IMR-90 (cell line): Measurements from ENCODE around the gene KLK12. TPM values are rescaled to one million over a fixed set of nuclear protein-coding genes. Genes with fewer than 3 reads are reported as not detected.

Source experiments
- ATAC-seq: fragments of 200-7000 bp; cut with Tn5 transposase; 2 replicates; pipeline ENCODE4 v1.9.1; 2020; ENCODE audit warnings: low read depth, mild to moderate bottlenecking, moderate library complexity
- BruUV-seq: library from RNA; stranded (reverse); fragments of 400-500 nt; replicated peaks from 2 replicates; lab custom pipeline; 2021; lab: Mats Ljungman, UMichigan
- CTCF ChIA-PET: fragments of 300-600 bp; formaldehyde crosslinking; extraction: SDS; loops from one replicate; lab custom pipeline; 2021; ENCODE audit warnings: antibody characterized with exemption; lab: Yijun Ruan, JAX
- POLR2A ChIA-PET: fragments of 300-600 bp; sonication (Branson Sonifier 250); formaldehyde crosslinking; loops from one replicate; lab custom pipeline; 2022; ENCODE audit warnings: antibody characterized with exemption; ENCODE audit not compliant: unreplicated experiment; lab: Charles Lee
- DNase-seq: peaks from one replicate; pipeline ENCODE4 v3.0.0; 2013
- H2AFZ ChIP-seq: replicated peaks from 2 replicates; pipeline ENCODE3; 2013; ENCODE audit warnings: low read length, mild to moderate bottlenecking; ENCODE audit not compliant: poor library complexity
- H2AK5ac ChIP-seq: 2 replicates; pipeline ENCODE4 v1.6.1; 2013; ENCODE audit warnings: low read depth, low read length, inconsistent platforms
- H2AK9ac ChIP-seq: replicated peaks from 2 replicates; pipeline ENCODE3; 2013; ENCODE audit warnings: mild to moderate bottlenecking, low read depth, low read length, moderate library complexity; ENCODE audit not compliant: poor library complexity
- H2BK120ac ChIP-seq: 2 replicates; pipeline ENCODE4 v1.6.1; 2013; ENCODE audit warnings: low read depth, low read length, inconsistent platforms
- H2BK15ac ChIP-seq: 3 replicates; pipeline ENCODE4 v1.6.1; 2013; ENCODE audit warnings: low read depth, low read length, inconsistent platforms
- H2BK20ac ChIP-seq: 2 replicates; pipeline ENCODE4 v1.6.1; 2013; ENCODE audit warnings: low read depth, mild to moderate bottlenecking, inconsistent platforms, low read length, moderate library complexity
- H2BK5ac ChIP-seq: 2 replicates; pipeline ENCODE4 v1.6.1; 2013; ENCODE audit warnings: mild to moderate bottlenecking, low read depth, low read length, inconsistent platforms; ENCODE audit not compliant: poor library complexity, severe bottlenecking
- H3K14ac ChIP-seq: replicated peaks from 2 replicates; pipeline ENCODE4 v1.6.1; 2013; ENCODE audit warnings: low read depth, low read length, inconsistent platforms
- H3K18ac ChIP-seq: 2 replicates; pipeline ENCODE4 v1.6.1; 2013; ENCODE audit warnings: low read depth, low read length, control low read depth
- H3K23ac ChIP-seq: 2 replicates; pipeline ENCODE4 v1.6.1; 2013; ENCODE audit warnings: low read depth, low read length, inconsistent platforms
- H3K27ac ChIP-seq: 2 replicates; pipeline ENCODE4 v1.5.1; 2013; ENCODE audit warnings: mild to moderate bottlenecking, control low read depth, low read length; ENCODE audit not compliant: insufficient read depth
- H3K27me3 ChIP-seq: 2 replicates; pipeline ENCODE4 v1.6.1; 2013; ENCODE audit warnings: low read length; ENCODE audit not compliant: control insufficient read depth, insufficient read depth
- H3K36me3 ChIP-seq: 2 replicates; pipeline ENCODE4 v1.6.1; 2013; ENCODE audit warnings: low read length, mixed read lengths; ENCODE audit not compliant: control insufficient read depth, insufficient read depth
- H3K4ac ChIP-seq: 2 replicates; pipeline ENCODE4 v1.6.1; 2013; ENCODE audit warnings: low read depth, low read length, inconsistent platforms
- H3K4me1 ChIP-seq: 2 replicates; pipeline ENCODE4 v1.6.1; 2013; ENCODE audit warnings: low read length, mixed read lengths; ENCODE audit not compliant: control insufficient read depth, insufficient read depth
- H3K4me2 ChIP-seq: 2 replicates; pipeline ENCODE4 v1.6.1; 2013; ENCODE audit warnings: low read depth, mild to moderate bottlenecking, control low read depth, low read length, moderate library complexity
- H3K4me3 ChIP-seq: 2 replicates; pipeline ENCODE4 v1.5.1; 2013; ENCODE audit warnings: low read depth, mild to moderate bottlenecking, control low read depth, low read length, moderate library complexity; ENCODE audit not compliant: insufficient read depth
- H3K56ac ChIP-seq: 2 replicates; pipeline ENCODE4 v1.6.1; 2013; ENCODE audit warnings: low read length, inconsistent platforms; ENCODE audit not compliant: insufficient read depth; ENCODE audit errors: extremely low read depth
- H3K79me1 ChIP-seq, 2 experiments: 2 replicates each; pipeline ENCODE4 v1.6.1; 2013; ENCODE audit warnings: low read length in 2 of 2, inconsistent platforms in 1 of 2, low read depth in 1 of 2
- H3K9ac ChIP-seq: 2 replicates; pipeline ENCODE4 v1.6.1; 2013; ENCODE audit warnings: low read depth, low read length, control low read depth
- H3K9me1 ChIP-seq: 2 replicates; pipeline ENCODE4 v1.6.1; 2013; ENCODE audit warnings: low read length, inconsistent platforms; ENCODE audit not compliant: insufficient read depth
- H3K9me3 ChIP-seq: 2 replicates; pipeline ENCODE4 v1.6.1; 2013; ENCODE audit warnings: low read length; ENCODE audit not compliant: control insufficient read depth, insufficient read depth
- H4K20me1 ChIP-seq: 2 replicates; pipeline ENCODE4 v1.6.1; 2013; ENCODE audit warnings: low read length, inconsistent platforms; ENCODE audit not compliant: insufficient read depth
- H4K5ac ChIP-seq: 2 replicates; pipeline ENCODE4 v1.6.1; 2013; ENCODE audit warnings: mild to moderate bottlenecking, low read depth, low read length, control low read depth
- H4K8ac ChIP-seq, 2 experiments: 2 replicates each; pipeline ENCODE4 v1.6.1; 2013; ENCODE audit warnings: low read depth in 2 of 2, low read length in 2 of 2, control low read depth in 1 of 2, inconsistent platforms in 1 of 2
- H4K91ac ChIP-seq: 2 replicates; pipeline ENCODE4 v1.6.1; 2013; ENCODE audit warnings: low read depth, low read length, inconsistent platforms; ENCODE audit not compliant: insufficient read depth
- MAZ ChIP-seq: IDR thresholded peaks from 2 replicates; pipeline ENCODE4 v1.6.1; 2012; ENCODE audit warnings: low read depth, mild to moderate bottlenecking, low read length, improper control_type of control experiment, moderate library complexity, borderline replicate concordance
- NFE2L2 ChIP-seq: fragments of 150-350 bp; IDR thresholded peaks from 2 replicates; pipeline ENCODE4 v1.6.1; 2016; ENCODE audit warnings: low read depth, mild to moderate bottlenecking, low read length
- WGBS, 2 experiments: methylation state at CpG; one replicate each; pipeline versions ENCODE4 v1.1.5 to v1.1.7; 2013; ENCODE audit warnings: missing lambda C conversion rate in 2 of 2; ENCODE audit not compliant: insufficient read length in 1 of 2; ENCODE audit errors: extremely low coverage in 2 of 2; 5-methylcytosine and 5-hydroxymethylcytosine counted together
- dilution Hi-C: fragments of 300-500 bp; cut with HindIII; formaldehyde crosslinking; loops from one replicate; pipeline ENCODE4 v1.14.3; 2018; ENCODE audit warnings: low sequenced_read_pairs; ENCODE audit not compliant: unreplicated experiment
- in situ Hi-C: fragments of 300-500 bp; cut with MboI; formaldehyde crosslinking; loops from 3 replicates; pipeline ENCODE4 v1.14.3; 2019; ENCODE audit warnings: low sequenced_read_pairs, inconsistent platforms, mixed read lengths
- intact Hi-C: fragments of 100-400 bp; cut with micrococcal nuclease; formaldehyde crosslinking; loops from 2 replicates; pipeline ENCODE4 v1.10.0; 2022
- polyA plus RNA-seq, 3 experiments: library from polyadenylated mRNA; depleted of rRNA; stranded (reverse); fragments of >200 nt; gene quantifications; 2 replicates each; pipeline ENCODE4 v1.2.3, GENCODE V29; 2012; ENCODE audit warnings: low replicate concordance in 1 of 3
- total RNA-seq: library from RNA; depleted of rRNA; stranded (reverse); fragments of >200 nt; gene quantifications from 2 replicates; pipeline ENCODE4 v1.2.3, GENCODE V29; 2012
- TF ChIP-seq, protein P1 (sequence below): fragments of 150-350 bp; IDR thresholded peaks from 2 replicates; pipeline ENCODE4 v1.6.1; 2016; ENCODE audit warnings: low read depth, mild to moderate bottlenecking, low read length, moderate library complexity, borderline replicate concordance

The KLK12 gene
- total and polyA plus RNA-seq, 2 of the 4 experiments (the other 2 are of a cell fraction): not detected

DNA sequence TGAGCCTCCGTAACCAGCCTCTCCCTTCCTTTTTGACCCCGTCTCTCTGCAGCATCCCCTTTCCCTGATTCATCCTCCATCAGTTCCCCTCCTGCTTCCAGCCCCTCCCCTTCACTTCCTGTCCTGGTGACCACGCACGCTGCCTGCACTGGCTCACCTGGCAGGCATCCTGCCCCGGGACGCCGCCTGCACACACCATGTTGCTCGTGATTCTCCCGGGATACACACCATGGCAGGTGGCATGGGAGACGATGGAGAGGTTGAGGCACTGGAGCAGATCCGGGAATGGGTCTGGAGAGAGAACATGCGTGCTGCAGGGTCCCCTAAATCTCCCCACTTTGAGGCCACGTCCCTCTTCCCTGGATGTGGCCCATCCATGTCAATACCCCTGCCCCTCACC is 4.2 kb downstream of the KLK12 start:
- Histone ChIP-seq H3K23ac (no peak overlapping the region), H3K4me3 (no peak overlapping the region), H4K91ac (no peak overlapping the region), H2AK5ac (no peak overlapping the region), H3K36me3 (no peaks in the 10 kb centered on the region), H3K27me3 (no peaks in the 10 kb centered on the region), H3K4ac (no peak overlapping the region), H2BK5ac (no peak overlapping the region), H3K56ac (no peak overlapping the region), H4K5ac (no peak overlapping the region), H2AK9ac (no peak overlapping the region), H2BK120ac (no peak overlapping the region), H3K4me1 (no peaks in the 10 kb centered on the region), H3K9ac (no peak overlapping the region), H3K9me1 (no peaks in the 10 kb centered on the region), H4K20me1 (no peaks in the 10 kb centered on the region), H3K14ac (no peak overlapping the region), H3K18ac (no peak overlapping the region), H2BK15ac (no peak overlapping the region), H2AFZ (no peak overlapping the region), H3K9me3 (peaks cover 8% of the 10 kb centered on the region; the same call in 1 of the 2 replicates), H3K4me2 (no peak overlapping the region), H4K8ac (no peak overlapping the region), H3K79me1 (no peaks in the 10 kb centered on the region), H3K27ac (no peak overlapping the region), H2BK20ac (no peak overlapping the region)
- 90% methylated on average over 7 of the region's 13 CpGs; no CpG with 5 or more reads in 1 of the 2 experiments for WGBS, 2 experiments
- intact Hi-C loops: no loop called here
- ChIA-PET CTCF (no interaction called here), POLR2A (no interaction called here)
- dilution Hi-C loops: no loop called here
- DNase-seq: no peak
- no TSS peak for BruUV-seq
- in situ Hi-C loops: loop anchor here (10.0 kb wide), 1 partner anchor 144 kb away; no protein-coding TSS in a partner anchor
- TF ChIP-seq MAZ (no peak), NFE2L2 (no peak)
- TF ChIP-seq, protein P1, sequence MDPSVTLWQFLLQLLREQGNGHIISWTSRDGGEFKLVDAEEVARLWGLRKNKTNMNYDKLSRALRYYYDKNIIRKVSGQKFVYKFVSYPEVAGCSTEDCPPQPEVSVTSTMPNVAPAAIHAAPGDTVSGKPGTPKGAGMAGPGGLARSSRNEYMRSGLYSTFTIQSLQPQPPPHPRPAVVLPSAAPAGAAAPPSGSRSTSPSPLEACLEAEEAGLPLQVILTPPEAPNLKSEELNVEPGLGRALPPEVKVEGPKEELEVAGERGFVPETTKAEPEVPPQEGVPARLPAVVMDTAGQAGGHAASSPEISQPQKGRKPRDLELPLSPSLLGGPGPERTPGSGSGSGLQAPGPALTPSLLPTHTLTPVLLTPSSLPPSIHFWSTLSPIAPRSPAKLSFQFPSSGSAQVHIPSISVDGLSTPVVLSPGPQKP: no peak
- no peak for ATAC-seq
